ENCODE data around the gene IGFBP5. TPM values are rescaled to one million over a fixed set of nuclear protein-coding genes. Genes with fewer than 3 reads are reported as not detected.

Gene IGFBP5
- total and polyA plus RNA-seq, 2 experiments from 2014 or later, result 113 to 232 TPM

- no peak overlapping the region for H3K4me2 ChIP-seq
- TF ChIP-seq CTCF (IDR thresholded peaks at IDR 0.05; ENCODE audit: poor library complexity) (peak; percentile 34), EZH2phosphoT487 (IDR thresholded peaks at IDR 0.05; ENCODE audit: low read depth, severe bottlenecking, unreplicated experiment) (no peak)
- no peak overlapping the region for H3K4me3 ChIP-seq
- no peaks in the 10 kb centered on the region for H3K27me3 ChIP-seq
- no peak for DNase-seq (ENCODE audit: low spot score)
- WGBS (ENCODE audit: low lambda C conversion rate, missing lambda C conversion rate), result 66% methylated on average over 4 of the region's 4 CpGs
- no peak overlapping the region for H3K27ac ChIP-seq
- no peak overlapping the region for H2AFZ ChIP-seq
- H3K9me3 ChIP-seq (ENCODE audit: low read depth), result no peaks in the 10 kb centered on the region
- H3K4me1 ChIP-seq (ENCODE audit: insufficient read depth), result peaks cover 18% of the 10 kb centered on the region
- H3K79me2 ChIP-seq, result peaks cover 51% of the 10 kb centered on the region
- no peaks in the 10 kb centered on the region for H3K36me3 ChIP-seq (replicated peaks; ENCODE audit: insufficient read depth, low read depth)
- H3K9me2 ChIP-seq (replicated peaks; ENCODE audit: insufficient read depth), result no peaks in the 10 kb centered on the region
- H4K20me1 ChIP-seq (ENCODE audit: insufficient read depth, poor library complexity, severe bottlenecking), result peaks cover 56% of the 10 kb centered on the region
These were observed 7.7 kb downstream of the IGFBP5 start for GRCh38 chr2:216687646-216688045.

DNA sequence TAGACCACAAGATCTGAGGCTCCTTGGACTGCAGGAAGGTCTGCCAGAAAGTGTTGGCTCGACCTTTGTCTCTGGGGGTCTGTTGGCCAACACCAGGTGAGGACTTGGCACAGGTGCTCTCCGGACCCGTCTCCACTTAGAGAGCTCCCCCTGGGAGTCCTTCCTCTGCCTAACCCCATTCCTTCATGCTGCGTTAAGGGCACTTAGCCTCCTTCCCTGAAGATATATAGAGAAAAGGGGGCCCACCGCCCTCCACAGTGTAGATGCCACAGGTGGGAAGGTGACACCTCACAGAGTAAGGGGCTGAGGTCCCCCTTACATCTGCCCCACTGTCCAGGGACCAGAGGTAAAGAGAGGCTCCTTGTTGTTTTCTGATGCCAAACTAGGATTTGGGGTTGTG is 8.2 kb downstream of the IGFBP5 start:
- Histone ChIP-seq H3K79me2 (peaks cover 48% of the 10 kb centered on the region), H3K27me3 (no peaks in the 10 kb centered on the region), H4K20me1 (ENCODE audit: insufficient read depth, poor library complexity, severe bottlenecking) (peaks cover 54% of the 10 kb centered on the region), H3K4me2 (no peak overlapping the region), H3K27ac (no peak overlapping the region), H3K36me3 (replicated peaks; ENCODE audit: insufficient read depth, low read depth) (no peaks in the 10 kb centered on the region), H3K4me1 (ENCODE audit: insufficient read depth) (peaks cover 16% of the 10 kb centered on the region), H2AFZ (no peak overlapping the region), H3K4me3 (no peak overlapping the region), H3K9me2 (replicated peaks; ENCODE audit: insufficient read depth) (no peaks in the 10 kb centered on the region), H3K9me3 (ENCODE audit: low read depth) (no peaks in the 10 kb centered on the region)
- DNase-seq (ENCODE audit: low spot score), result no peak
- WGBS (ENCODE audit: low lambda C conversion rate, missing lambda C conversion rate), result 85% methylated on average over 5 of the region's 5 CpGs
- TF ChIP-seq EZH2 (IDR thresholded peaks at IDR 0.05; ENCODE audit: borderline replicate concordance) (no peak), CTCF (IDR thresholded peaks at IDR 0.05; ENCODE audit: poor library complexity) (no peak), EZH2phosphoT487 (IDR thresholded peaks at IDR 0.05; ENCODE audit: low read depth, severe bottlenecking, unreplicated experiment) (no peak)

- Histone ChIP-seq H3K4me3 (no peak overlapping the region), H3K36me3 (replicated peaks; ENCODE audit: insufficient read depth, low read depth) (no peaks in the 10 kb centered on the region), H3K79me2 (peaks cover 44% of the 10 kb centered on the region), H3K9me3 (ENCODE audit: low read depth) (no peaks in the 10 kb centered on the region), H3K9me2 (replicated peaks; ENCODE audit: insufficient read depth) (no peaks in the 10 kb centered on the region), H3K4me2 (no peak overlapping the region), H3K4me1 (ENCODE audit: insufficient read depth) (peaks cover 13% of the 10 kb centered on the region), H3K27me3 (no peaks in the 10 kb centered on the region), H3K27ac (no peak overlapping the region), H4K20me1 (ENCODE audit: insufficient read depth, poor library complexity, severe bottlenecking) (peaks cover 59% of the 10 kb centered on the region), H2AFZ (no peak overlapping the region)
- 82% methylated on average over 5 of the region's 5 CpGs for WGBS (ENCODE audit: low lambda C conversion rate, missing lambda C conversion rate)
- DNase-seq (ENCODE audit: low spot score), result no peak
- TF ChIP-seq EZH2 (IDR thresholded peaks at IDR 0.05; ENCODE audit: borderline replicate concordance) (no peak), CTCF (IDR thresholded peaks at IDR 0.05; ENCODE audit: poor library complexity) (no peak), EZH2phosphoT487 (IDR thresholded peaks at IDR 0.05; ENCODE audit: low read depth, severe bottlenecking, unreplicated experiment) (no peak)
These were observed 9.9 kb downstream of the IGFBP5 start for GRCh38 chr2:216685327-216685875.
